ENCODE measurements around the gene OSBPL3.

- TF ChIP-seq CTCF (conservative IDR thresholded peaks at IDR 0.05 in 1 of 2, IDR thresholded peaks at IDR 0.05 in 1 of 2; ENCODE audit: low read depth in 1 of 2, low read length in 2 of 2) (no peak), EZH2 (IDR thresholded peaks at IDR 0.05; ENCODE audit: low read length, missing control alignments) (no peak)
Observed at GRCh38 chr7:24836084-24836483, 143.9 kb downstream of the OSBPL3 start.

Measured in fibroblast of lung (primary cell).